GM12801 (cell line): ENCODE measurements around the gene TBL1X.

Experiments
- CTCF ChIP-seq: IDR thresholded peaks from one replicate; pipeline ENCODE4 v1.5.1; 2011; ENCODE audit warnings: control low read depth; ENCODE audit not compliant: insufficient read length; ENCODE audit errors: extremely low read depth

The TBL1X gene

GRCh38 chrX:9605484-9605883 is 140.6 kb downstream of the TBL1X start:
- no peak for TF ChIP-seq CTCF

DNA sequence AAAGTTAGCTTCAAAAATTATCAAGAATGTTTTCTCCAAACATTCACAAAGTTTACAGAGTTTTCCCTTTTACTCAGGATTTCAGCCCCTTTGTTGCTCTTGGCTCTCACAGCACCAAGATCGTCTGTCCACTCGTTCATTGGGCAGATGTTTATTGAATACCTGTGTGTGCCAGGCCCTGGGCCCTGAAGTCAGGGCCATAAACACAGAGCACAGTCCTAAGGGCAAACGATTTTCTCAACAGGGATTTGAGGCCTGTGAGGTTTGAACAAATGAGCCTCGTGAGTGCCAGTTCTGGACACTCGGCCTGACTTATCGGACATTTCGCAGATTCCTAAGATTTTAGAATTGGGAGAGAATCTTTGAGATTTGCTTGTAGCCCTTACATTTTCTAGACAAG is 142.1 kb downstream of the TBL1X start:
- no peak for TF ChIP-seq CTCF

GRCh38 chrX:9609499-9609898 is 144.6 kb downstream of the TBL1X start:
- TF ChIP-seq CTCF: no peak

DNA sequence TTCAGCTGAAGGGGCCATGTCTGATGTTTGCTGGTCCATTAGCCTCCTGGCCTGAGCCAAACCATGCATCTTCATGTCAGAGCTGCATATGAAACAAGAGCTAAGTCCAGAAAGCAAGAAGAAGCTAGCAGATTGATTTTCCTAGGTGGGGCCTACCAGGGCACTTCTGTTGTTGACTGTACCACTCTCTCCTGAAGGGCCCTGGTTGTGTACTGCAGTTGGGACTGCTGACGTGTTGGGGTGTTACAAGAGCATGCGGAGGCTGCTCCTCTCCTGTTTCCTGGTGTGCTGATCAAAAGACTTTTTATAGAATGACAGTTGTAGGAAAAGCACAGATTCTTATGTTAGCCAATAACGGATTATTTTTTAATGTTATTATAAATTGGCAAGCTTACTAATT is 145.1 kb downstream of the TBL1X start:
- no peak for TF ChIP-seq CTCF

DNA sequence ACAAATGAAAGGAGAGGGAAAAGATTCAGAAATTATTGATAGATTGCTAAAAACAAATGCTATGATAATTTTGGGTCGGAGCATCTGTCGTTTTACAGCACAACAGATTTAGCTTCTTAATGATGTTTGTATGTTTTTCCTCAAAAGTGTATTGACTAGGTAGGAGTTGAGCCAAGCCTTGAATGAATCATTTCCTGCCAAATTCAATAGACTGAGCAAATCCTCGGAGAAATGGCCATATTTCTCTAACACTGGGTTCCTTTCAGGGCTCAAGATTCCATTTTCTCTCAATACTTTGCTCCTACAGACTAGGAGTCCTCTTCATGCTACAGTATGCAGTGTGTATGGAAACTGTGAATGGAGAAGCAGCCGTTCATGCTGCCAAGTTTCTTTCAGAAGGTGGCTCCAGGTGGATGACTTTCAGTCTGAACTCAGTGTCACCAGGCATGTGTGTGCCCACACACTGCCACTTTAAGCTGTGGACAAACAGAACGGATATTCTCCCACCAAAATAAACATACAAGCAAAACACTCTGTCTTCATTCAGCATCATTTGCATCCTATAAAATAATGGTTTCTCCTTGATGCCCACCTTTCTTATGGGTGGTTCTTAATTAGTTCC is 146.0 kb downstream of the TBL1X start:
- TF ChIP-seq CTCF: no peak

- TF ChIP-seq CTCF: no peak
Observed at GRCh38 chrX:9611436-9612145, 146.7 kb downstream of the TBL1X start.

DNA sequence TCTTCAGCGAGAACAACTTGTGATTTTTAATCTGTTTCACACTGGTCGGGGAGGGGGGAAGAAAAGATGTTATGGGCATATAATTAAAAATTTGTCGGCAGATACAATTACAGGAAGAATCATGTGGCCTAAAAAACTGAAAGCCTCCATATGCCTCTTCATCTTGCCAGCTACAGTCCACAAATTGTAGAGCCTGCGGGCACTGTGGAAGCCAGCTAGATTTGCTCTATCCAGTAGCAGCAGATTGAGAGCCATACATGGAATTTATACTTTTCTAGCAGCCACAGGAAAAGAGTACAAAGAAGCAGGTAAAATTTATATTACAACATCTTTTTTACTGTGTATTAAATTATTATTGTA is 147.3 kb downstream of the TBL1X start:
- no peak for TF ChIP-seq CTCF
